NK-92 (cell line): ENCODE measurements around the gene SPOCK3.
"Not testable (repeated sequence)": the region's sequence is repeated elsewhere in the genome, so short reads cannot be mapped to it uniquely, and the experiment has no call there.

Experiments
- DNase-seq: peaks from one replicate; lab custom pipeline; 2025; ENCODE audit not compliant: unreplicated experiment; lab: John Stamatoyannopoulos, UW

Gene SPOCK3

DNA sequence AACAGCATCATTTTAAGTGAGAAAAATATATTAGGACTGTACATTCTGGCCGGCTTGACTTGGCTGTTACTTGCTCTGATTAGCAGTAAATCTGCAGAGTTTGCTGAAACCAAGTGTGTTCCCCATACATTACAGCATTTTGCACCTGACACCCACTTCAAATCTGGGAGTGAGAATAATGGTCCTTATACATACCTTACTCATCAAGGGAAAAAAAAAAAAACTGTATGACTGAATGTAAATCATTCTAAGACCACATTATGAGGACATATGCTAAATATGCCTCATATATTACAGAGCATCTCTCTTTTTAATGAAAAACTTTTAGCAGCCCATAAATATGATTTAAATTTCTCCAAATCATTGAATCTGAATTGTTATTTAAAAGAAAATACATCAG lies 406.7 kb downstream of the SPOCK3 start:
- no peak for DNase-seq

DNA sequence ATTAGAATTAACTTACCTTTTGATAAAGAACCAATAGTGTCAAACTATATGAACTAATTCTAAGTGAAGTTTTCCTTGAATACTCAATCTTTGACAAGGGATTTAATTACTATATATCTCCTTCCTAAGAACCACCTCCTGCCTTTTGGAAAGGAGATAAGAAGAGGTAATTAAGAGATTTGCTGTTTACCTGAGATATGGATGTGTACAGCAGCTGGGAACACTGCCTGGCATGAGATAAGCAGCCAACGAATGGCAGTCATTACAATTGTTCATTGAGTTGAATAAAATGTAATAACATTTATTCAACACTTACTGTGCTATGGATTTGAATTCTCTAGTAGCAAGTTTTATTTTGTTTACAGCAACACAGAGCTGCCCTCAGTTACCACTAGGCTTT lies 407.1 kb downstream of the SPOCK3 start:
- no peak for DNase-seq

DNA sequence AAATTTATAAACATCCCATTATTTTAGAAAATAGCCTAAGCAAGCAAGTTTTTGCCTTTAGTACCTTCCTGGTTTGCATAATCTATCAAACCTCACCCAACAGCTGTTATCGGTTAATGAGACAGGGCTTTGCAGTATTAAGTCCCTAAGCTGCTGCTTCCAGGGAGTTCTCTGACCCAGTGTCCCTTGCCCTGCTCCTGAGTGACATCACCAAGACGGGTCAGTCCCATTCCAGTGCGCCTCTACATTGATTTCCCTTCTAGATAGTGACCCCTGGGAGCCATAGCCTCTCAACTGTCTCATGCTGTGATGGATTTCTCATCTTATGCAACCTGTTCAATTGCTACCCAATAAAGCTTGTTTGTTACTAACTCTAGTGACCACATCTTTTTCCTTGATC lies 410.4 kb downstream of the SPOCK3 start:
- no peak for DNase-seq

- no peak for DNase-seq
Observed at GRCh38 chr4:166823126-166823525, 411.2 kb downstream of the SPOCK3 start.

GRCh38 chr4:166822386-166822785 lies 411.9 kb downstream of the SPOCK3 start:
- DNase-seq = no peak

- DNase-seq = no peak
Observed at GRCh38 chr4:166816890-166817289, 417.4 kb downstream of the SPOCK3 start.

DNA sequence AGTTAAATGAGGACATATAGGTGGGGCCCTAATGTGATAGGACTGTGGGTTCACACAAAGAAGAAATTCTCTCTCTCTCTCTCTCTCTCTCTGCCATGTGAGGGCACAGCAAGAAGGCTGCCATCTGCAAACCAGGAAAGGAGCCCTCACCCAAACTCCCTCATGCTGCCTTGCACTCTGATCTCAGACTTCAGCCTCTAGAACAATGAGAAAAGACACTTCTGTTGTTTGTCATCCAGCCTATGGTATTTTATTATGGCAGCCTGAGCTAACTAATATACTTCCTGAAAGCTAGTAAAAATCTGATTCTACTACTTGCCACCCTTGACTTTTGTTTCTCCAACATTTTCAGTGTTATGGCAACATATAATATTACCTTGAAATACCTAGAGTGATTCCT lies 425.9 kb downstream of the SPOCK3 start:
- no peak for DNase-seq

- DNase-seq = no peak
Observed at GRCh38 chr4:166802346-166802745, 431.9 kb downstream of the SPOCK3 start.

DNA sequence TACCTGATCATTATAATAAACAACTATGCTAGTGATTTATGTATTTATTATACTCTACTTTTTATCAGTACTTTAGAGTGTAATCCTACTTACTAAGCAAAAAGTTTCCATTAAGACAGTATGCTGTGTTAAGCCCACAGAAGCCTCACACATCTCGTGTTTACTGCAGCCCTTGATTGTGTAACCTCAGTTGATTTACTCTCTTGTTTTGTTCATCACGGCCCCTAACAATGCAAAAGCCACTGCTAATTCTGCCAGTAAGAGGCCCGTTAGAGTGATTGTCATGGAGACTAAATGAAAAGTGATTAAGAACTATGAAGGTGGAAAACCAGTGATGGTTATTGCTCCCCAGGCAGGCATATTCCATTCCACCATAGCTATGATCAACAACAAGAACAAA lies 436.2 kb downstream of the SPOCK3 start:
- DNase-seq = no peak

GRCh38 chr4:166777760-166778159 lies 456.5 kb downstream of the SPOCK3 start:
- DNase-seq = no peak

DNA sequence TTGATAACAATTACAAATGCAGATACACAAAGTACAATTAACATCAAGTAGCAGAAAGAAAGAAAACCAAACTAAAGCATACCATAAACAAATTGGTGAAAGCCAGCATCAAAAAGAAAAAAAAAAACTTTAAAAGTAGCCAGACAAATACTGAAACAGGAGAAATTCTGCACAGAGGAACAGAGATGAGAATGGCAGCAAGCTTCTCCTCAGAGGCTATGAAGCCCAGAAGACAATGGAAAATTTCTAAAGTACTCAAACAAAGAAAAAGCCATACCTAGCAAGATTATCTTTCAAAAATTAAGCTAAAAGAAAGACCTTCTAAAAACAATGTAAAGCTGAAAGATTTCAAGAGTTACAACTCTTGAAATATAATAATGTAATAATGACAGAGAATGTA lies 471.3 kb downstream of the SPOCK3 start:
- DNase-seq = no peak

GRCh38 chr4:166741742-166742141 lies 492.6 kb downstream of the SPOCK3 start:
- DNase-seq = no peak

- not testable (repeated sequence) for DNase-seq
Observed at GRCh38 chr4:166739215-166739614, 495.1 kb downstream of the SPOCK3 start.

GRCh38 chr4:166737430-166737829 lies 496.9 kb downstream of the SPOCK3 start:
- DNase-seq = no peak

DNA sequence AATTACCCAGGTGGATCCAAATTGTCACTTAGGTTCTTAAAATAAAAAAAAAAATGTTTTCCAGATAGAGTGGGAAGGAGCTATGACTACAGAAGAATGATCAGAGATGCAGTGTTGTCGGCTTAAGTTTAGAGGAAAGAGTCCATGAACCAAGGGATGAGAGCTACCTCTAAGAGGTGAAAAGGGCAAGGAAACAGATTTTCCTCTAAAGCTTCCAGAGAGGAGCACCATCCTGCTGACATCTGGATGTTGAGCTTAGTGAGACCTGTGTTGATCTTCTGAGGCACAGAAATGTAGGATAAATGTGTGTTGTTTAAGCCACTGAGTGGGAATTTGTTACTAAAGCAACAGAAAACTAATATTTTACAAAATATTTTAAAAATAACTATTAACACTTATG lies 498.7 kb downstream of the SPOCK3 start:
- no peak for DNase-seq

GRCh38 chr4:166734797-166735196 lies 499.5 kb downstream of the SPOCK3 start:
- no peak for DNase-seq

- DNase-seq = no peak
Observed at GRCh38 chr4:166733686-166734085, 500.6 kb downstream of the SPOCK3 start.

DNA sequence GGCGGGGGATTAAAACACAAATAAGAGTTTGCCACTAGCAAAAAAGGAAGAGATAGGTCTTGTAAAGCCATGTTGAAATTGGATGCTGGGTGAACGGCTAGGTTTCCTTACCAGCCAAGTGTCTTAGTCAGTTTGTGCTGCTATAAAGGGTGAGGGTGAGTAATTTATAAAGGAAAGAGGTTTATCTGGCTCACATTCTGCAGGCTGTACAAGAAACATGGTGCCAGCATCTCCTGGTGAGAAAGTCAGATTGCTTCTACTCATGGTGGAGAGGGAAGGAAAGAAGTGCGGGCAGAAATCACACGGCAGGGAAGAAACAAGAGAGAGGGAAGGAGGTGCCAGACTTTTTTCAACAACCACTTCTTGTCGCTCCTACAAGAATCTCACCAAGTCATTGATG lies 507.5 kb downstream of the SPOCK3 start:
- no peak for DNase-seq

DNA sequence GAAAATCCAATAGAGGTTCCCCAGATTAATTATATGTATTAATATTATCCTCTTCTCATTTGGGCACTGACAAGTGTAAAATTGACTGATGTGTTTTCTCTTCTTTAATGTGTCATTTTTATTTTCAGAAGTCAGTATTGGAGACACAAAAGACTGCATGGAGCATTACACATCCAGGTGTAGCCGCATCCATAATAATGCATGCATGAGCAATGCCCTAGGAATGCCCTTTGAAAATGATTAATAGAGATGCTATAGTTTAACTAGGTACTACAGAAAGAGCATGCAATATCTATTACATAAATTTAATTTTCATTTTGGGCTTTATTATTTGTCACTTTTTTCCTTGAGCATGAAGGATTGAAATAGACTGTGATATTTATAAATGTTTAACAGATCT lies 509.9 kb downstream of the SPOCK3 start:
- no peak for DNase-seq

DNA sequence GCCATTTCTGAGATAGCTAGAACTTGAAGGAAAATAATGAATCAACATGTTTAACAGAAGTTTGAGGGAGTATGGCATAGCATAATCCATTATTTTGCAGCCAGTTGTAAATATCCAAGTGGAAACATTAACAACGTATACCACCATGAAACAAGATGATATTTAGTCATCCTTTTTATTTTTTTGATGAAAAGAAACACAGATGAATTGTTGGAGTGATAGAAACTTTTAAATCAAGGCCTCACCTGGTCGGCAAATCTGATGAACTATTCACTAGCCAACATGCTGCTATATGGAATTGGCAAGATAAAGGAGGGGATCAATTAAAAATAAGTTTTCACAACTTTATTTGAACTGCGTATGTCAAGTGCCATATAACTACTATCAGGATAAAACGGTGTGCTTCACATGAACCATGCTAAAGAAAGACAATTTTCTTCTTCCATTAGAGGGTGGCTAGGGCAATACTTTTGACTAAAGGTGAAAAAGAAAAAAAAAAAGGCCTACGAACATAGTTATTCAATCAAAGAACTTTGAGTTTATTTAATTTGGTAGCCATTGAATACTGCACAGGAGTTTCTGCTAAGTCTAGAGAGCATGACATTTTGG lies 510.7 kb downstream of the SPOCK3 start:
- no peak for DNase-seq

DNA sequence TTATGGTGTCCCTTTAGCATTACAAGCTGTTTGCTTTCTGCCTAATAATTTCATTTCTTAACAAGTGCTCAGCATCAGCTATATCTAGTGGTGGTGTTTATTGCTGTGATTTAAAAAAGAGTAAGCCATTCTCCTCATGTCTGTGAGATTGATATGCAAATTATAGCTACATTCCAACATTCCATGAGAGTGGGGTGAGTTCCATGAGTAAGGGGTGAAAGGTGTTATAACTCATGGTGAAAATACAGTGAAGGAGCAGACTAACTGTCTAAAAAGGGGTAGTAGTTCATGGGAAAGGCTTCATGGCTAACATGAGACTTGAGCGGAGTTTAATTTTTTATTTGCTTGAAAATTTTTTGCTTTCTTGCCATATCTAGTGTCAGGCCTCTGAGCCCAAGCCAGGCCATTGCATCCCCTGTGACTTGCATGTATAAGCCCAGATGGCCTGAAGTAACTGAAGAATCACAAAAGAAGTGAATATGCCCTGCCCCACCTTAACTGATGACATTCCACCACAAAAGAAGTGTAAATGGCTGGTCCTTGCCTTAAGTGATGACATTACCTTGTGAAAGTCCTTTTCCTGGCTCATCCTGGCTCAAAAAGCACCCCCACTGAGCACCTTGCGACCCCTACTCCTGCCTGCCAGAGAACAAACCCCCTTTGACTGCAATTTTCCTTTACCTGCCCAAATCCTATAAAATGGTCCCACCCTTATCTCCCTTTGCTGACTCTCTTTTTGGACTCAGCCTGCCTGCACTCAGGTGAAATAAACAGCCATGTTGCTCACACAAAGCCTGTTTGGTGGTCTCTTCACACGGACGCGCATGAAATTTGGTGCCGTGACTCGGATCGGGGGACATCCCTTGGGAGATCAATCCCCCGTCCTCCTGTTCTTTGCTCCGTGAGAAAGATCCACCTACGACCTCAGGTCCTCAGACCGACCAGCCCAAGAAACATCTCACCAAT lies 518.3 kb downstream of the SPOCK3 start:
- not testable (repeated sequence) for DNase-seq

GRCh38 chr4:166700592-166700991 lies 533.7 kb downstream of the SPOCK3 start:
- DNase-seq = no peak
